Measurements from ENCODE around the gene GFRA3.

The GFRA3 gene

GRCh38 chr5:138246334-138246733, 28.1 kb downstream of the GFRA3 start:
- DNase-seq = no peak

- DNase-seq = no peak
Observed at GRCh38 chr5:138245717-138246116, 28.7 kb downstream of the GFRA3 start.

GRCh38 chr5:138243794-138244193, 30.6 kb downstream of the GFRA3 start:
- no peak for DNase-seq

GRCh38 chr5:138241688-138242571, 32.5 kb downstream of the GFRA3 start:
- DNase-seq = peak in 1 of 2 donors; percentile 7

- peak in 1 of 2 donors; percentile 3 for DNase-seq
Observed at GRCh38 chr5:138240650-138241385, 33.6 kb downstream of the GFRA3 start.

- DNase-seq = no peak
Observed at GRCh38 chr5:138238034-138238433, 36.4 kb downstream of the GFRA3 start.

GRCh38 chr5:138234651-138235050, 39.8 kb downstream of the GFRA3 start:
- no peak for DNase-seq

GRCh38 chr5:138233280-138233679, 41.1 kb downstream of the GFRA3 start:
- no peak for DNase-seq

- no peak for DNase-seq
Observed at GRCh38 chr5:138230981-138231589, 43.3 kb downstream of the GFRA3 start.

GRCh38 chr5:138230261-138230660, 44.2 kb downstream of the GFRA3 start:
- no peak for DNase-seq

GRCh38 chr5:138229387-138229786, 45.0 kb downstream of the GFRA3 start:
- DNase-seq = no peak

- DNase-seq = no peak
Observed at GRCh38 chr5:138226910-138227309, 47.5 kb downstream of the GFRA3 start.

- no peak for DNase-seq
Observed at GRCh38 chr5:138224712-138225111, 49.7 kb downstream of the GFRA3 start.

GRCh38 chr5:138223532-138223931, 50.9 kb downstream of the GFRA3 start:
- no peak for DNase-seq

GRCh38 chr5:138216799-138217198, 57.6 kb downstream of the GFRA3 start:
- no peak for DNase-seq

GRCh38 chr5:138213161-138214029, 61.0 kb downstream of the GFRA3 start, which contains the start of gene CDC23:
Gene CDC23, minus strand, starts transcription at chr5:138213323. Its CDS starts 11 bp downstream, at chr5:138213312.
- peak; percentile 86 to 88 for DNase-seq

- DNase-seq = no peak
Observed at GRCh38 chr5:138212828-138213160, 61.6 kb downstream of the GFRA3 start.

GRCh38 chr5:138210985-138211384, 63.4 kb downstream of the GFRA3 start:
- DNase-seq = no peak

Measured in stimulated activated CD4-positive, alpha-beta T cell treated with anti-CD3 and anti-CD28 coated beads, Interleukin-2, amount 100 ng/mL, for 24 hours (primary cell).